Endothelial cell of umbilical vein (primary cell): ENCODE results near the gene FAM83F. TPM values are rescaled to one million over a fixed set of nuclear protein-coding genes. Genes with fewer than 3 reads are reported as not detected.

Source experiments
- BruUV-seq: library from RNA; stranded (reverse); fragments of 400-500 nt; replicated peaks from 2 replicates; lab custom pipeline; 2021; lab: Mats Ljungman, UMichigan
- CTCF ChIA-PET: fragments of 300-600, 350-600 bp; sonication (Branson Sonifier 250); formaldehyde crosslinking; loops from one replicate; lab custom pipeline; 2021; ENCODE audit warnings: antibody characterized with exemption, inconsistent platforms; lab: Charles Lee
- POLR2A ChIA-PET: fragments of 300-600, 350-600 bp; sonication (Branson Sonifier 250); formaldehyde crosslinking; loops from one replicate; lab custom pipeline; 2021; ENCODE audit warnings: antibody characterized with exemption, inconsistent platforms; lab: Charles Lee
- DNase-seq: peaks from one replicate; pipeline ENCODE4 v3.0.0-alpha.2; 2011; ENCODE audit warnings: low read depth, low spot score
- FAIRE-seq: peaks from 2 replicates; lab custom pipeline; 2011; peaks lifted over from hg19 to GRCh38; lab: Jason Lieb, UNC
- H2AFZ ChIP-seq: 2 replicates; pipeline ENCODE4 v1.6.0; 2012; ENCODE audit warnings: low read depth, low read length, control low read depth, inconsistent platforms
- H3K27ac ChIP-seq: 2 replicates; pipeline ENCODE4 v1.5.1; 2011; ENCODE audit warnings: low read depth, mild to moderate bottlenecking, control low read depth, low read length, moderate library complexity; ENCODE audit not compliant: insufficient read depth
- H3K27me3 ChIP-seq, 2 experiments: 2 replicates each; pipeline versions ENCODE4 v1.6.0 to v1.6.1; 2011; ENCODE audit warnings: low read length in 2 of 2, mixed read lengths in 1 of 2; ENCODE audit not compliant: control insufficient read depth in 2 of 2, insufficient read depth in 2 of 2
- H3K36me3 ChIP-seq, 2 experiments: 2 replicates in 1 of 2; 3 replicates in 1 of 2; pipeline ENCODE4 v1.5.1; 2011; ENCODE audit warnings: low read length in 2 of 2, mild to moderate bottlenecking in 1 of 2, moderate library complexity in 1 of 2; ENCODE audit not compliant: control insufficient read depth in 2 of 2, insufficient read depth in 2 of 2; ENCODE audit errors: extremely low read depth in 1 of 2
- H3K4me1 ChIP-seq: 3 replicates; pipeline ENCODE4 v1.5.1; 2011; ENCODE audit warnings: mild to moderate bottlenecking, low read length; ENCODE audit not compliant: control insufficient read depth, insufficient read depth; ENCODE audit errors: extremely low read depth
- H3K4me2 ChIP-seq: 2 replicates; pipeline ENCODE4 v1.6.1; 2011; ENCODE audit warnings: low read length, control low read depth, mixed read lengths; ENCODE audit not compliant: insufficient read depth
- H3K4me3 ChIP-seq, 3 experiments: fragments of 200-600 bp in 1 of 3; sonication (generic), shearing (Covaris generic) in 1 of 3; replicated peaks in 1 of 3; 2 replicates each; pipeline ENCODE4 v1.5.1; 2011 to 2016; ENCODE audit warnings: control low read depth in 3 of 3, low read length in 3 of 3, mild to moderate bottlenecking in 2 of 3, inconsistent platforms in 1 of 3, low read depth in 1 of 3, moderate library complexity in 1 of 3; ENCODE audit not compliant: insufficient read depth in 1 of 3
- H3K79me2 ChIP-seq: 2 replicates; pipeline ENCODE4 v1.6.0; 2012; ENCODE audit warnings: low read length, inconsistent platforms; ENCODE audit not compliant: control insufficient read depth, insufficient read depth
- H3K9ac ChIP-seq: replicated peaks from 2 replicates; pipeline ENCODE3; 2011; ENCODE audit warnings: low read length, control low read depth; ENCODE audit not compliant: insufficient read depth; ENCODE audit errors: extremely low read depth
- H3K9me1 ChIP-seq: replicated peaks from 3 replicates; pipeline ENCODE4 v1.6.0; 2011; ENCODE audit warnings: mild to moderate bottlenecking, low read length; ENCODE audit not compliant: control insufficient read depth, insufficient read depth; ENCODE audit errors: extremely low read depth
- H3K9me3 ChIP-seq: replicated peaks from 2 replicates; pipeline ENCODE4 v1.5.1; 2012; ENCODE audit warnings: low read length, inconsistent platforms; ENCODE audit not compliant: control insufficient read depth, insufficient read depth
- H4K20me1 ChIP-seq: replicated peaks from 2 replicates; pipeline ENCODE3; 2011; ENCODE audit warnings: mild to moderate bottlenecking, low read length; ENCODE audit not compliant: control insufficient read depth, insufficient read depth; ENCODE audit errors: extremely low read depth
- EZH2 ChIP-seq: IDR thresholded peaks from 2 replicates; pipeline ENCODE4 v1.6.1; 2012; ENCODE audit warnings: borderline replicate concordance, low read depth, mild to moderate bottlenecking, moderate library complexity, low read length, inconsistent platforms; ENCODE audit not compliant: severe bottlenecking
- FOS ChIP-seq: IDR thresholded peaks from 2 replicates; pipeline ENCODE4 v1.6.1; 2011; ENCODE audit warnings: mild to moderate bottlenecking, low read length, moderate library complexity, borderline replicate concordance; ENCODE audit not compliant: insufficient read depth
- GATA2 ChIP-seq: IDR thresholded peaks from 2 replicates; pipeline ENCODE4 v1.7.0; 2011; ENCODE audit warnings: low read depth, mild to moderate bottlenecking, moderate library complexity, mixed read lengths, low read length; ENCODE audit not compliant: insufficient read length, insufficient read depth
- JUN ChIP-seq: IDR thresholded peaks from 2 replicates; pipeline ENCODE4 v1.6.1; 2011; ENCODE audit warnings: borderline replicate concordance, low read depth; ENCODE audit not compliant: insufficient read length, insufficient read depth
- MYC ChIP-seq: IDR thresholded peaks from one replicate; pipeline ENCODE4 v1.6.1; 2011; ENCODE audit warnings: mild to moderate bottlenecking, low read depth, low read length
- POLR2A ChIP-seq: IDR thresholded peaks from 2 replicates; pipeline ENCODE4 v1.6.1; 2012; ENCODE audit warnings: low read depth, mild to moderate bottlenecking, control low read depth, low read length
- POLR2AphosphoS5 ChIP-seq: IDR thresholded peaks from 2 replicates; pipeline ENCODE4 v1.6.1; 2012; ENCODE audit warnings: low read depth, mild to moderate bottlenecking, control low read depth, low read length, moderate library complexity; ENCODE audit not compliant: insufficient read depth
- dilution Hi-C: fragments of 300-500 bp; cut with MboI; formaldehyde crosslinking; loops from one replicate; pipeline ENCODE4 v1.15.0; 2019; ENCODE audit warnings: low sequenced_read_pairs; ENCODE audit not compliant: extremely low pct_ligation_motif_present
- intact Hi-C: fragments of 100-400 bp; cut with micrococcal nuclease; formaldehyde crosslinking; loops from one replicate; pipeline ENCODE4 v1.10.0; 2022
- polyA plus RNA-seq, 4 experiments: library from polyadenylated mRNA; depleted of rRNA in 3 of 4; stranded (reverse) in 3 of 4; unstranded in 1 of 4; fragments of >200 nt; gene quantifications; 2 replicates each; pipeline versions ENCODE4 v1.2.1 to v1.2.3, GENCODE V29; 2011 to 2012; ENCODE audit warnings: missing spikeins in 1 of 4
- total RNA-seq: library from RNA; stranded (reverse); gene quantifications from 2 replicates; pipeline ENCODE4 v1.2.3, GENCODE V29; 2021
- TF ChIP-seq, protein P1 (sequence below): IDR thresholded peaks from 2 replicates; pipeline ENCODE4 v1.6.1; 2011; ENCODE audit not compliant: insufficient read depth, insufficient read length
- TF ChIP-seq, protein P2 (sequence below), 2 donors: IDR thresholded peaks; 1 replicate in 1 of 2; 2 replicates in 1 of 2; pipeline ENCODE4 v1.5.1; 2011; ENCODE audit warnings: low read length in 2 of 2, mild to moderate bottlenecking in 2 of 2, moderate library complexity in 2 of 2, control low read depth in 1 of 2, inconsistent platforms in 1 of 2, low read depth in 1 of 2; ENCODE audit not compliant: insufficient read depth in 1 of 2; ENCODE audit errors: extremely low read depth in 1 of 2

The FAM83F gene
- total and polyA plus RNA-seq, 2 donors (not counting 3 experiments of a cell fraction or from before 2014, with no cell fraction given) = not detected

DNA sequence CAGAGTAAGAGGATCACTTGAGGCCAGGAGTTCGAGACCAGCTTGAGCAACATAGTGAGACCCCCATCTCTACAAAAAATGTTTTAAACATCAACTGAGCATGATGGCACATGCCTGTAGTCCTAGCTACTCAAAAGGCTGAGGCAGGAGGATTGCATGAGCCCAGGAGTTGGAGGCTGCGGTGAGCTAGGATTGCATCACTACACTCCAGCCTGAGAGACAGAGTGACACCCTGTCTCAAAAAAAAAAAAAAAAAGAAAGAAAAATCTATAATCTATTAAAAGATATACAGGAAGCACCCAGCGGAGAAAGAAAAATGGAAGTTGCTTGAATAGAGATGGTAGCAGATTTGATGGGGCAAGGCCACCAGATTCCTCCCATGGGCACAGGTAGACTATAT, 61.8 kb downstream of the FAM83F start:
- dilution Hi-C loops = no loop called here
- FAIRE-seq (no peak), DNase-seq (no peak)
- H3K9ac ChIP-seq = no peak overlapping the region
- no peaks in the 10 kb centered on the region for H4K20me1 ChIP-seq
- no peak overlapping the region for H3K4me3 ChIP-seq
- no peaks in the 10 kb centered on the region for H3K36me3 ChIP-seq
- ChIA-PET POLR2A (no interaction called here), CTCF (interaction anchor here (1.1 to 1.8 kb wide), 3 partner anchors 9 to 291 kb away, joined by 4 to 6 read pairs (median 6); no protein-coding TSS in a partner anchor)
- TF ChIP-seq, protein P1, sequence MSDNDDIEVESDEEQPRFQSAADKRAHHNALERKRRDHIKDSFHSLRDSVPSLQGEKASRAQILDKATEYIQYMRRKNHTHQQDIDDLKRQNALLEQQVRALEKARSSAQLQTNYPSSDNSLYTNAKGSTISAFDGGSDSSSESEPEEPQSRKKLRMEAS = no peak
- TF ChIP-seq POLR2AphosphoS5 (no peak), JUN (no peak), MYC (no peak), GATA2 (no peak), FOS (no peak), EZH2 (no peak), POLR2A (no peak)
- TF ChIP-seq, protein P2, sequence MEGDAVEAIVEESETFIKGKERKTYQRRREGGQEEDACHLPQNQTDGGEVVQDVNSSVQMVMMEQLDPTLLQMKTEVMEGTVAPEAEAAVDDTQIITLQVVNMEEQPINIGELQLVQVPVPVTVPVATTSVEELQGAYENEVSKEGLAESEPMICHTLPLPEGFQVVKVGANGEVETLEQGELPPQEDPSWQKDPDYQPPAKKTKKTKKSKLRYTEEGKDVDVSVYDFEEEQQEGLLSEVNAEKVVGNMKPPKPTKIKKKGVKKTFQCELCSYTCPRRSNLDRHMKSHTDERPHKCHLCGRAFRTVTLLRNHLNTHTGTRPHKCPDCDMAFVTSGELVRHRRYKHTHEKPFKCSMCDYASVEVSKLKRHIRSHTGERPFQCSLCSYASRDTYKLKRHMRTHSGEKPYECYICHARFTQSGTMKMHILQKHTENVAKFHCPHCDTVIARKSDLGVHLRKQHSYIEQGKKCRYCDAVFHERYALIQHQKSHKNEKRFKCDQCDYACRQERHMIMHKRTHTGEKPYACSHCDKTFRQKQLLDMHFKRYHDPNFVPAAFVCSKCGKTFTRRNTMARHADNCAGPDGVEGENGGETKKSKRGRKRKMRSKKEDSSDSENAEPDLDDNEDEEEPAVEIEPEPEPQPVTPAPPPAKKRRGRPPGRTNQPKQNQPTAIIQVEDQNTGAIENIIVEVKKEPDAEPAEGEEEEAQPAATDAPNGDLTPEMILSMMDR (IDR thresholded peaks at IDR 0.05; ENCODE audit: extremely low read depth in 1 of 2, insufficient read depth in 1 of 2, low read depth in 1 of 2, low read length in 2 of 2) = no peak
- H3K4me1 ChIP-seq = peaks cover 33% of the 10 kb centered on the region
- no peaks in the 10 kb centered on the region for H3K9me1 ChIP-seq
- H3K9me3 ChIP-seq = no peaks in the 10 kb centered on the region
- H3K27me3 ChIP-seq = peaks cover 0 to 2% of the 10 kb centered on the region in 2 experiments
- H3K4me2 ChIP-seq = no peak overlapping the region
- no peaks in the 10 kb centered on the region for H3K79me2 ChIP-seq
- no peak overlapping the region for H3K27ac ChIP-seq
- no TSS peak for BruUV-seq
- H2AFZ ChIP-seq = no peak overlapping the region
- intact Hi-C loops = loop anchor here (5.0 kb wide), 1 partner anchor 291 kb away; the partner anchor contains the start of gene ADSL
